Tibial nerve (tissue), 4 donors: ENCODE data around the gene HBZ. TPM values are rescaled to one million over a fixed set of nuclear protein-coding genes. Genes with fewer than 3 reads are reported as not detected.

Experiments
- DNase-seq, 2 donors: peaks; one replicate each; pipeline ENCODE4 v3.0.0-alpha.2; 2019; ENCODE audit warnings: low spot score in 2 of 2
- H3K27ac ChIP-seq, 4 donors: fragments of 200-600 bp; sonication (generic) in 3 of 4; one replicate each; pipeline ENCODE4 v1.5.1; 2017 to 2019; ENCODE audit warnings: mild to moderate bottlenecking in 1 of 4
- H3K27me3 ChIP-seq, 2 donors: fragments of 200-600 bp; sonication (generic) in 1 of 2; one replicate each; pipeline versions ENCODE4 v1.5.1 to v1.6.0; 2017 to 2019
- H3K36me3 ChIP-seq, 3 donors: fragments of 200-600 bp; sonication (generic); one replicate each; pipeline ENCODE4 v1.5.1; 2018 to 2019
- H3K4me1 ChIP-seq, 4 donors: fragments of 200-600 bp; sonication (generic) in 3 of 4; one replicate each; pipeline ENCODE4 v1.5.1; 2017 to 2019
- H3K4me3 ChIP-seq, 4 donors: fragments of 200-600 bp; sonication (generic) in 3 of 4; one replicate each; pipeline ENCODE4 v1.5.1; 2017 to 2019; ENCODE audit warnings: mild to moderate bottlenecking in 1 of 4, moderate library complexity in 1 of 4
- H3K9me3 ChIP-seq, 4 donors: fragments of 200-600 bp; sonication (generic) in 3 of 4; one replicate each; pipeline ENCODE4 v1.5.1; 2017 to 2019
- CTCF ChIP-seq, 5 experiments: fragments of 200-600 bp in 3 of 5; fragments of 450-650 bp in 2 of 5; sonication (generic) in 3 of 5; IDR thresholded peaks; one replicate each; pipeline ENCODE4 v1.5.1; 2016 to 2019; ENCODE audit warnings: antibody characterized with exemption in 5 of 5, mild to moderate bottlenecking in 3 of 5, moderate library complexity in 2 of 5
- EP300 ChIP-seq, 2 donors: sonication (generic); formaldehyde crosslinking; IDR thresholded peaks; one replicate each; pipeline ENCODE4 v1.6.1; 2017; ENCODE audit warnings: antibody characterized with exemption in 2 of 2, mild to moderate bottlenecking in 1 of 2
- POLR2A ChIP-seq, 2 donors: fragments of 450-650 bp; IDR thresholded peaks; one replicate each; pipeline ENCODE4 v1.6.1; 2017; ENCODE audit warnings: antibody characterized with exemption in 2 of 2, mild to moderate bottlenecking in 2 of 2, moderate library complexity in 2 of 2
- WGBS, 2 donors: methylation state at CpG; one replicate each; pipeline ENCODE4 v1.1.5; 2018; 5-methylcytosine and 5-hydroxymethylcytosine counted together
- total RNA-seq, 4 donors: library from RNA; depleted of rRNA; stranded (reverse); fragments of >200 nt; gene quantifications; one replicate each; pipeline ENCODE4 v1.1.0, GENCODE V29; 2016

Gene HBZ
- not detected for total RNA-seq

- H3K36me3 ChIP-seq = no peaks in the 10 kb centered on the region
- no peak within 1 kb of the TSS for H3K27ac ChIP-seq
- peaks cover 0 to 37% of the 10 kb centered on the region in 2 donors for H3K27me3 ChIP-seq
- no peak within 1 kb of the TSS for H3K4me3 ChIP-seq
- H3K4me1 ChIP-seq = peaks cover 0 to 11% (median 9%) of the 10 kb centered on the region in 4 donors
- no peak for TF ChIP-seq CTCF (IDR thresholded peaks at IDR 0.05)
- TF ChIP-seq EP300 (IDR thresholded peaks at IDR 0.05) = no peak
- TF ChIP-seq POLR2A (IDR thresholded peaks at IDR 0.05) = no peak
- no peaks in the 10 kb centered on the region for H3K9me3 ChIP-seq
- 69 to 79% methylated on average over 16 to 17 of the region's 17 CpGs for WGBS, 2 donors
- no peak for DNase-seq
Observed at GRCh38 chr16:152141-153128, at the start of gene HBZ. TSS of gene HBZ (plus strand) at chr16:152644. CDS start at chr16:152910, 266 bp downstream.

- H3K27ac ChIP-seq = no peak overlapping the region
- WGBS, 2 donors = 86 to 87% methylated on average over 5 of the region's 5 CpGs
- peaks cover 0 to 35% (median 0%) of the 10 kb centered on the region in 3 donors for H3K36me3 ChIP-seq
- no peaks in the 10 kb centered on the region for H3K9me3 ChIP-seq
- no peak overlapping the region for H3K4me3 ChIP-seq
- DNase-seq = no peak
- H3K27me3 ChIP-seq = no peaks in the 10 kb centered on the region
- TF ChIP-seq POLR2A (IDR thresholded peaks at IDR 0.05) (no peak), EP300 (IDR thresholded peaks at IDR 0.05) (no peak), CTCF (IDR thresholded peaks at IDR 0.05) (no peak)
- H3K4me1 ChIP-seq = peaks cover 4 to 49% (median 28%) of the 10 kb centered on the region in 4 donors
Observed at GRCh38 chr16:104355-104754, 48.1 kb upstream of the HBZ start.

GRCh38 chr16:104928-105327, 47.5 kb upstream of the HBZ start:
- no peaks in the 10 kb centered on the region for H3K27me3 ChIP-seq
- H3K4me1 ChIP-seq = peaks cover 4 to 48% (median 28%) of the 10 kb centered on the region in 4 donors
- no peaks in the 10 kb centered on the region for H3K9me3 ChIP-seq
- no peak overlapping the region for H3K27ac ChIP-seq
- TF ChIP-seq EP300 (IDR thresholded peaks at IDR 0.05) = no peak
- TF ChIP-seq POLR2A (IDR thresholded peaks at IDR 0.05) = no peak
- TF ChIP-seq CTCF (IDR thresholded peaks at IDR 0.05) = no peak
- no peak overlapping the region for H3K4me3 ChIP-seq
- DNase-seq = no peak
- H3K36me3 ChIP-seq = peaks cover 0 to 39% (median 0%) of the 10 kb centered on the region in 3 donors
- WGBS, 2 donors = 81 to 82% methylated on average over 3 of the region's 3 CpGs

- Histone ChIP-seq H3K9me3 (no peaks in the 10 kb centered on the region), H3K36me3 (peaks cover 0 to 40% (median 0%) of the 10 kb centered on the region in 3 donors), H3K27me3 (no peaks in the 10 kb centered on the region), H3K4me3 (no peak overlapping the region), H3K27ac (no peak overlapping the region), H3K4me1 (peaks cover 4 to 42% (median 28%) of the 10 kb centered on the region in 4 donors)
- TF ChIP-seq EP300 (IDR thresholded peaks at IDR 0.05) (no peak), POLR2A (IDR thresholded peaks at IDR 0.05) (no peak), CTCF (IDR thresholded peaks at IDR 0.05) (no peak)
- no peak for DNase-seq
- 74 to 79% methylated on average over 6 of the region's 6 CpGs for WGBS, 2 donors
Observed at GRCh38 chr16:105521-105920, 46.9 kb upstream of the HBZ start.
